Ishikawa (cell line): Measurements from ENCODE around the gene DMBT1.

ENCODE experiments used
- CEBPB ChIP-seq: IDR thresholded peaks from 2 replicates; pipeline ENCODE4 v1.6.1; 2012
- EGR1 ChIP-seq: IDR thresholded peaks from 2 replicates; pipeline ENCODE4 v1.6.1; 2012
- EP300 ChIP-seq: IDR thresholded peaks from 2 replicates; pipeline ENCODE4 v1.6.1; 2012; ENCODE audit warnings: borderline replicate concordance
- FOXM1 ChIP-seq: IDR thresholded peaks from 2 replicates; pipeline ENCODE4 v1.6.1; 2012; ENCODE audit warnings: low read depth, borderline replicate concordance
- REST ChIP-seq: IDR thresholded peaks from 2 replicates; pipeline ENCODE4 v1.6.1; 2012; ENCODE audit warnings: low read depth, mild to moderate bottlenecking
- TAF1 ChIP-seq: IDR thresholded peaks from 2 replicates; pipeline ENCODE4 v1.6.1; 2012; ENCODE audit warnings: low read depth, mild to moderate bottlenecking
- TCF12 ChIP-seq: IDR thresholded peaks from 2 replicates; pipeline ENCODE4 v1.6.1; 2012; ENCODE audit warnings: low read depth
- TEAD4 ChIP-seq: IDR thresholded peaks from 2 replicates; pipeline ENCODE4 v1.6.1; 2012

GRCh38 chr10:122565766-122566206 lies 5.2 kb downstream of the DMBT1 start:
- TF ChIP-seq TEAD4, result no peak
- TF ChIP-seq REST, result no peak
- peak; percentile 56; the same call in 1 of the 2 replicates for TF ChIP-seq CEBPB
- TF ChIP-seq EGR1, result no peak
- TF ChIP-seq EP300, result no peak
- no peak for TF ChIP-seq FOXM1
- TF ChIP-seq TCF12, result no peak
- no peak for TF ChIP-seq TAF1
